GM19468 (cell line): ENCODE results near the gene INHBB.
"Not testable (repeated sequence)": the region's sequence is repeated elsewhere in the genome, so short reads cannot be mapped to it uniquely, and the experiment has no call there.

Experiments
- ATAC-seq: cut with Tn5 transposase; IDR thresholded peaks from one replicate; pipeline ENCODE4 v1.9.1; 2021; ENCODE audit warnings: mild to moderate bottlenecking, moderate library complexity, moderate number of reproducible peaks; ENCODE audit not compliant: unreplicated experiment; ENCODE audit errors: extremely low read depth

INHBB gene

DNA sequence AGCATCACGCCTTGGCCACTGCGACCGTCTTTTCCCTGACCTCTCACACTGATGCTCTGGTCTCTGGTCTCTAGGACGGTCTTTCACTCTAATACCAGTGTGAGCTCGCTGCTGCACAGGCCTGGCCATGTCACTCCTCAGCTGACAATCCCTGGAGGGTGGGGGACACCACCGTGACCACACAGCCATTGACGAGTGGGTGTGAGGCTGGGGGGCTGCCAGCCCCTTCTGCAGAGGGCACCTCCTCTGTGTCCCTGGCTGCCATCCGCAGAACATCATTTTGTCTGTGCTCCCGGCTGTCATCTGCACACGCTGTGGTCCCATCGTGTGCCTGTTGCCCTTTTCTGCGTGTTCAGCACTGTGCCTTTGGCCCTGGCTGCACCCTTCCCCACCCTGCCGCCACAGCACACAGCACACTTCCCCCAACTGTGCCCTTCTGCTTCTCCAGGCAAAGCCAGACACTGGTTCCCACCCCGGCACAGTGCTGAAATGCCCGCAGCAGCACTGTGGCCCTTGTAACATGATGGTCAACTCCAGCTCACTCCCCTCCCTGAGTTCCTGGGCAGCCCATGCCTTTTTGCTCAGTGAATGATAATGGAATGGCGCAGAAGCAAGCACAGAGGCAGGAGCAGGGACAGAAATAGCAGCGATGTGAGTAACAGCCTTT lies 30.4 kb upstream of the INHBB start:
- ATAC-seq = no peak

DNA sequence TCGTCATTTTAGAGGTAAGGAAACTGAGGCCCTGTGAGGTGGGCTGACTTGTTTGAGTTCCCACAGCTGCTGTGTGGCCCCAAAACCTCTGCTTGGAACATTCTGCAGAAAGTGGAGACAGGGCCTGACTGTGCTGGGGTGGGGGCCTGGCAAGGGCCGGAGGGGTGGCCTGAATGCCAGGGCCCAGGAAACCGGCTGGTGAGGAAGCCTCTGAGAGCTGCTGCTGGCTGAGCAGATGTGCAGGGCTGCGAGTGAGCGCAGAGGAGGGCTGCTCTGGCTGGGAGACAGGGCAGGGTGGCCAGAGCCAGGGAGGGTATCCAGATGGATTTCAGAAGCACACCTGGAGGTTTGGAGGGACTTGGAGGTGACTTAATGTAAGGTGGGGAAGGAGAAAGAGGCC lies 29.9 kb upstream of the INHBB start:
- ATAC-seq = no peak

DNA sequence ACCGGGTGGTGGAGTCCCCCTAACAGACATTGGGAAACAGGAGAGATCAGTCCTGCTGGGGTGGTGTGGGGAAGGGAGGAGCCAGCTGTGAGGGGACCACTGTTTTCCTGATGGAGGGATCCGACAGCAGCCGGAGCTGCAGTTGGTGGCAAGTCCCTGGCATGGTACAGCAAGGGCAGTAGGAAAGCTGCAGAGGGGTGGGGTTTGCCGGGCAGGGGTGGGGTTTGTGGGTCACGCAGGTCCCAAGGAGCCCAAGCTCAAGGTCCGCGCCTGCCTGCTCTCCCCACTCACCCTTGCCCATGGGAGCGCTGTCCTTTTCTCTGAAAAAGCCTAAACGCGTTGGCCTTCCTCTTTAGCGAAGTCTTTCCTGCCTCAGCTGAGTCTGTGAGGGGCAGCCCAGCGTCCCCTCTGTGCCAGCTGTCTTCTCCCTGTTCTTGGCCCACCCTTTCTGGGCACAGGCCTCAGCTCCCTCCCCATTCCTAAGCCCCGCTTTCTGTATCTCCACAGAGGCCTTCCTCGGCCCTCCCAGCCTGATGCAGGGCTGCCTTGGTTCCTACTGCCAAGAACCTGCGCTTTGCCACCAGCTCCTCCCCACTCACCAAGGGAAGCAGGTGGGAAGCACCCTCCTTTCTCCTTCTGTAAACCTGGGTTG lies 29.3 kb upstream of the INHBB start:
- no peak for ATAC-seq

DNA sequence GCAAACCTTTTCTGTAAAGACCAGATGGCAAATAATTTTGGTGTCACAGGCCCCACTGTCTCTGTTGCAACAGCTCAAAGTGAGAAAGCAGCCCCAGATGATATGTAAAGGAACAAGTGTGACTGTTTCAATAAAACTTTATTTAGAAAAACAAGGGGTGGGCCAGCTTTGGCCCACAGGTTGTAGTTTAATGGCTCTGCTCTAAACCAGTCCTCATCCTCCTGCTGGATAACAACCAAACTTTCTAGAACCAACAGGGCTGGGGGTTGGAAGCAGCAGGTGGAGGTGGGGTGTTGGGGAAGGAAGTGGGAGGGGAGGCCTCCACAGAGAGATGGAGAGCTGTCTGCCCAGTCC lies 28.8 kb upstream of the INHBB start:
- ATAC-seq = no peak

DNA sequence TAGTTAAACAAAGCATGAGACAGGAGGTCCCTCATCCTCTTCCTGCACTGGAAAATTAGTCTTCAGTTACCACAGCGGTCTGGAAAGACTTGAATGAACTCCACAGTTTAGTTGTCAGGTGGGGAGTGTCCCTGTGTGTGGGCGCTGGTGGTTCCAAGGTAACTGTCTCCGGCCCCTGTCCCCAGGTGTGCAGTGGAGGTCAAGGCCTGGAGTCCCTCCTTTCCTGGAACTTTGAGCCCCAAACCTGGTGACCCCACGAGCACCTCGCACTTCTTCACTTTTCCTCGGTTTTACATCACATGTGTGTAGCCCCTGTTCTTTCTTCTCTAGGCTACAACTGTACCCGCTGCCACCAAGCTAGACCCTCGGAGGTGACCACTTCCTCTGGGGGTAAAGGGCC lies 28.0 kb upstream of the INHBB start:
- ATAC-seq = no peak

DNA sequence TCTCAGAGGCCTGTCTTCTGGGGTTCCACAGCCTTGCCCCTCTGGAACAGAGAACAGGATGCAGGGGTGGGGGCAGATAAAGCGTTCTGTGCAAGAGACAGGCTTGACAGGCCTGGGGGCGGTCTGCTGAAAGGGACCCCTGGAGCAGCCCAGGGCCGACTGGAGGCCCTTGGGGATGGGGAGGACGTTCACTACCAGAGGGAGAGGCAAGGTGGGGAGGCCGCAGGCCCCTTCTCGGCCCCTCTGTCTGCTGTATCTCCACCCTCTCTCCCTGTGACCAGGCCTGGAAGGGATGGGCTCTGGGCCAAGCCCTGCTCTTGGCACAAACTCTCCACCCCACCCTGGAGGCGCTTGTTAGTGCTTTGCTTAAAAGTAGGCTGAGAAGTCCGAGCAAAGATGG lies 27.3 kb upstream of the INHBB start:
- no peak for ATAC-seq

DNA sequence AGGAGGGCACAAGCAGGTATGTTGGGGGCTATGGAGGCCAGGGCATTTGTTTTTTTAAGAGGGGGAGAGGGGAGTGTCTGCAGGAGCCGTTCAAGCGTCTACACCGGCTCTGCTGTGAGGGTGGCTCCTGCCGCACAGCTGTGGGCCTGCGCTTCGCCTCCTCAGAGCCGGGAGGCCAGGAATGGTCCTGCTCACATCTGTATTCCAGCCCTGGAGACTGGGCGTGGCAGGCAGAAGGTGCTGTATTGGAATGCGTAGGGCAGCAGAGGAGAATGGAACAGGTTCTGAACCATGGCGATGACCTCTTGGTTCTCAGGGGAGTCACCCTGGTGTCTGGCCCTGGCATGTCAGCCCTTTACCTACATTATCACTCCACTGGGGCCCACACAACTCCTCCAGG lies 26.8 kb upstream of the INHBB start:
- ATAC-seq = no peak

DNA sequence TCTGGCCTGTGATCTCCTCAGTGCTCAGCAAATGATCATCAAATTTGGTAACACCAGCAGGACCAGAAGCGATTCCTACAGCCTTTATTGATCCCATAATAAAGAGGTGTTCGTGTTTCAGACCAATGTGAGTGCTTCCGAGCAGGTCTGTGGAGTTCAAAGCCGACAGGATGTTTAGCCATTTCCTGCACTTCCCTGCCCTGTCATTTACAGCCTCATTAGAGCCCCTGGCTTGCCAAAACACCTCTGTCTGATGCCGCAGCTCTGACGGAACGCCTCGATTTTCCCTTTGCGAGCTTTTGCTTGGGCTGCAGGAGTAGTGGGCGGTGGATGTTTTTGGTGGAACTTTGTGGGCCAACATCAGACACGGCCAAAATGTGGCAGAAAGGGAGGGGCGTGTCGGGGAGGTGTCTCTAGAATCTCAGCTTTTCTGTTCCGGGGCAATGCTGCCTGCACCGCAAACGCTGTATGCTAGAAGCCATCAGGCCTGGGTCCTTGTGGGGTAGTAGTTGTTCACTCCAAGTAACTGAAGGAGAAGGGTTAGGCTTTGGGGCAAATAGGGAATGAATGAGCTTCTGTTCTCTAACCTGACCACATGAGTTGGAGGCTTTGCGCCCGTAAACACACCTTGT lies 26.1 kb upstream of the INHBB start:
- no peak for ATAC-seq

DNA sequence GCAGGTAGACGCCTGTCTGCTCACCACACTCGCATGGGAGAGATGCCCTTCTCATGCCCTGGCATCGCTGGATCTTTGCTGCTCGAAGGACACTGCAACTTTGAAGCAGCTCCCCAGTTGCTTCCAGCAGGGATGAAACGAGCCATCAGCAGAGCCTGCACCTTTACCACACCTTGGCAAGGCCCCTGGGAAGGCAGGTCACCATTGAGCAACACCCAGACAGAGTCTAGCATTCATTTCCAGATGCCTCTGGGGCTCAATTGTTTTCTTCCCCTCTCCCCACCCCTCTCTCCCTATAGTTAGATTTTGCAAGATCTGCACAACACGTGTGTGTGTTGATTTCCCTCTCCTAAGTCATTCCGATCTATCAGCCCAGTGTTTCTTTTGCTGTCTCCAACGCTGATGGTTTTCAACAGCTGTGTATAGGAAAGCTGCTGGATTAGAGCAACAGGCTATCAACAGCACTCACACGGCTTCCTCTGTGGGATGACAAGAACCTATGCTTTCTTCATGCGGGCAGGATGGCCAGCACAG lies 25.6 kb upstream of the INHBB start:
- no peak for ATAC-seq

DNA sequence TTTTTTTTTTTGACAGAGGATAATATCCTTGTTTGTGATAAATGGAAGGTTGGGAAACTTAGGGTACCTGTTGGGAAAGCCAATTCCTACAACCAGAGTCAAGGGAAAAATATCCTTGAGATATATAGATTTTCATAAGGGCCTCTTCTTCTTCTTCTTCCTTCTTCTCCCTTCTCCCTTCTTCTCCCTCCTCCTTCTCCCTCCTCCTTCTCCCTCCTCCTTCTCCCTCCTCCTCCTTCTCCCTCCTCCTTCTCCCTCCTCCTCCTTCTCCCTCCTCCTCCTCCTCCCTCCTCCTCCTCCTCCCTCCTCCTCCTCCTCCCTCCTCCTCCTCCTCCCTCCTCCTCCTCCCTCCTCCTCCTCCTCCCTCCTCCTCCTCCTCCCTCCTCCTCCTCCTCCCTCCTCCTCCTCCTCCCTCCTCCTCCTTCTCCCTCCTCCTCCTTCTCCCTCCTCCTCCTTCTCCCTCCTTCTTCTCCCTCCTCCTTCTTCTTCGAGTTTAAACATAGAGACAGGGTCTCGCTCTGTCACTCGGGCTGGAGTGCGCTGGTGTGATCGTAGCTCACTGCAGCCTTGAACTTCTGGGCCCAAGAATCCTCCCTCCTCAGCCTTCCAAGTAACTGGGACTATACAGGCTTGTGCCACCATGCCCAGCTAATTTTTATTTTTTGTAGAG lies 24.9 kb upstream of the INHBB start:
- not testable (repeated sequence) for ATAC-seq

DNA sequence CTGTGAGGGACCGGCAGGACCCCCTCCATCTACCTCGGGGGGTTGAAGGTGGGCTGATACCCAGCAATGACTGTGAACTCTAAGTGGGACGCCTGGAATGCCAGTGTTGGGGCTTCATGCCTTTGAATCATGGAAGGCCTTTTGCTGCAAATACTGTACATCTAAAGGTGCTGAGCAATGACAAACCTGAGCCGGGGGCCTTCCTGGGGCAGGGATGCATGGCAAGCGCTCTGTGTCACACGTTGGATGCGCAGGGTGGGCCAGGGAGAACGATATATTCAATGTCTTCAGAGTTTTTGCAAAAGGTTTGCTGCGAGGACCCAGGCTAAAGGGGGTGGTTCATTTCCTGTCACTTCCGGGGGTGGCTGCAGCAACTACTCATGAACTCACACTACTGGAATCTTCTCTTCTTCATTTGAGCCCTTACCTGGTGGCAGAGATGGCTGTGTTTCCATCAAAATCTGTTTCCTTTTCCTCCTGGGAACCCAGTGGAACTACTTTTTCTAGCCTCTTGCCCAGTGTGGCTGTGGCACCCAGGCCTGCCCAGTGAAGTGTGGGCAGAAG lies 24.1 kb upstream of the INHBB start:
- ATAC-seq = no peak

DNA sequence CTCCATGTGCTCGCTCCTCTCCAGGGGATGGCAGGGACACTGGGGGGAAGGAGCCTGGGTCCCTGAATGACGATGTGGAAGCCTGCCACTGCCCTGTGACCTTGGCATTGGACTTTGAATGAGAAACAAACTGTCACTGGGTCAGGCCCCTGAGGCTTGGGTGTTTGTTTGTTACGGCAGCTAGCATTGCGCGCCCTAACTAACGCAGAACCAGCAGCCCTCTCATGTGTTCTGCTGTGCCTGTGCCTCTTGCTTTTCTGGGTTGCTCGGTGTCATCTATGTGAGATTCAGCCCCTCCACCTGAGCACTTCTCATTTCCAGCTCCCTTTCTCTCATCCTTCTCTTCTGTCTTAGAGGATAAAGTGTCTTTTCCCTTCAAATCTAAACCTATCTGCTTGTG lies 23.6 kb upstream of the INHBB start:
- ATAC-seq = no peak

DNA sequence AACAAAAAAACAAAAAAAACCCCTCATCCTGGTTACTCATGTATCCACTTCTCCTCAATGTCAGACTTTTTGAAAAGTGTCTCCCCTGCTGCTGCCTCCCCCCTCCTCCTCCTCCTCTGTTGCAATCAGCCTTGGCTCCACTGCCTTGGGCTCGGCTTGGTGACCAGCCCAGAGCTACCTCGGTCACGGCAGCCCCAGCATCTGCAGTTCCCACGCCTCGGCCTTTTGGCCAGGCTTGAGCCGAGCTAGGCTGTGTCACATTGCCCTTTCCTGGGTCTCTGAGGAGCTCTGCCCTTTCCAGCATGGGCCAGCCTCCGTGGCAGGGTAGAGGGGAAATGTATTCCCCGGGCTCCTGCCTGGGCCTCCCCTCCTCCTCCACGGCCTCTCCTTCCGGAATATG lies 22.7 kb upstream of the INHBB start:
- no peak for ATAC-seq

DNA sequence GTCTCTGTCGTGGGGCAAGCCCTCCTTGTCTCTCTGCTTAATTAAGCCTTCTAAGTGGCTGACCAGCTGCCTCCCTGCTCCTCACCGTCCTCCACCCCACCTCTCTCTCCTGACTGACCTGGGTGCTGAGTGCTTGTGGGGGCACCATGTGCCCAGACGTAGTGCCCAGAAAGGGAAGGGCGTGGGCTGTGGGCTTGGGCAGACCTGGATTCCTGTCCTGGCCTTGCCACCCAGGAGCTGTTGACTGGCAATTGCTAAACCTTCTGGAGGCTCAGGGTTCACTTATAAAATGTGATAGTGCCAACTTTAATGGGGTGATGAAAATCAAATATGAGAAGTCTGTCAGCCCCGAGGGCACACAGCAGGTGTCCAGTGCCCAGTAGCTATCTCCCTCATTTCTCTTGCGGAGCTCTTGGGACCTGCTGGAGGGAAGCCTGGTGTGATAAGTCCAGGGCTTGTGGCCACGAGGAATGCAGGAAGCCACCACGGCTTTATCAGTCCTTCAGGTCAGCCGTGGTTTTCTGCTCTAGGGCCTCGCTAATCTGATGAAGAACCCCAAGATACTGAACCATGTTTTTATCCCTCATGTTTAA lies 22.0 kb upstream of the INHBB start:
- no peak for ATAC-seq

DNA sequence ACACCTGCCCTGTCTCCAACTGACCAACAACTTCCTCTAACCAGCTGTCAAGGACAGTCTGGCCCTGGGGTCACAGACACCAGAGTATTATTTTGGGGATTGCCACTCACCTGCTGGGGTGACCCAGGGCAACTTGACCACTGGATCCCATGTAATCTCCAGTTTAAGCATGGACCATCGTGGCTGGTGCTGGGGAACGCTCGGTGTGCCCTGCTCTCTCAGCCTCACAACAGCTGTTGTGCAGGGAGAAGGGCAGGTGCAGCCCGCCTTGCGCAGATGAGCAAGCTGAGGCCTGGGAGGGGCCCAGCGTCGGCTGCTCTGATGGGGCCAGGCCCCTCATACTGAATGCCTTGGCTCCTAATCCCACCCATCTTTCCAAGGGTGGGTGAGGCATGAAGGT lies 21.0 kb upstream of the INHBB start:
- no peak for ATAC-seq

DNA sequence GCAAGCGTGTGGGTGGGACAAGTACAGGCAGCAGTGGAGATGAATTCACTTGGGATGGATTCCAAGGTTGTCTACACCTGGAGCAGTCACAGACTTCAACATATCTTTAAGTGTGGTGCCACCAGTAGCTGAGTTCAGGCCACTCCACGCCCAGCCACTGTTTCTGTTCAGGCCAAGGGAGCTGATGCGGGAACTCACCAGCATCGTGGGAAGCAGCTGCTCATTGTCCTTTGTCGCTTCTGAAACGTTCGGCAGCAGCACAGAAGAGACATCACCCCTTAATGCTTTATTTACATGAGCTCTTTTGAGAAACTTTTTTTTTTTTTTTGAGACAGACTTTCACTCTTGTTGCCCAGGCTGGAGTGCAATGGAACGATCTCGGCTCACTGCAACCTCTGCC lies 19.9 kb upstream of the INHBB start:
- ATAC-seq = no peak

DNA sequence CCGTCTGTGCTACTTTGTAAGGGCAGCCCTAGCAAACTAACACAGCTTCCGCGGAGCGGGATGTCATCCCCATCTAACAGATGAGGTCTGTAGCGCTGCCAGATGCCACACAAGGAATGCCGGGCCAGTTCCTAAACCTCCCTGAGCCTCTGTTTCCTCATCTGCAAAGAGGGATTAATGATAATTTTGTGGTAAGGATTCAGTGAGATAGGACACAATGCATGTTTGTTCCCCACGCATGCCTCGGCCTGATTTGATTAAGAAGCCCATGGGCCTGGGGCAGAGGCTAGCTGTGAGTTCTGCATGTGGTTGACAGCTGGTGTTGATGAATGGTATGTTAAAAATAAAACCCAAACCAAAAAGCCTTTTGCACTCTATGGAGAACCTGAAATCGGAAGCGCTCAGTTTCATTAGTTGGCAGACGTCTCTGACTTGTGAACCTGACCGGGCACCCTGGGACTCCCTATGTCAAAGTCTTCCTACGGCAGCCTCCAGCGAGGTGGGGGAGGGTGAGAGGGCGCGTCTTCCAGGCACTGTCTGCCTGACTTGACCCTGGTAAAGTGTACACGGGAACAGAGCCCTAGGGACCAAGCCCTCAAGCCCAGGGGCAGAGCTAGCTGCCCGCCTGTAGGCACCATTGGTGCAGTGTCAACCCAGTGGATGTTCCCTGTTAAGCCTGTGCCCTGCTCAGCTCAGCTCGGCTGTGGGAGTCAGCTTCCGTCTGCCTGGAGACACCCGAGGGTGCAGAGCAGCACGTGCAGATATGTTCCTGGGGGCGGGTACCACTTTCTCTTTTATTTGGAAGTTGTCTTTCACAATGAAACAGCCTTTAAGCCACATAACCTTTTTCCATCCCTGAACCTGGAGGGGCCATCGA lies 14.8 kb upstream of the INHBB start:
- no peak for ATAC-seq

DNA sequence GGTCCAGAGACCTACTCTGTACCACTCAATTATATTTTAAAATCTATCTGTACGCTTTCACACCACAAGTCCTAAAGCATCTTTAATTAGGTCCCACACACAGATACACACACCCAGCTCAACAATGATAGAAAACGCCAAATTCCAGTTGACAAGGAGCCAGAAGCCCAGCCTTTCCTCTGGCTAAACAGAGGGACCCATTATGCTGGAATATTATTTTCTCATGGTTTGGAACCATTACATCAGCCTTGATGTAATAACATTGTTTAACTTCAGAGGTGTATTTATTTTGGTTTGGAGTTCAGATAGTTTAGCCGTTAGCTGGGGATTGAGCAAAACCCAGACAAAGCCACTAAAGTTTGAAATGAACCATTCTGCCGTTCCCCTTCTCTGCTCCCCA lies 14.0 kb upstream of the INHBB start:
- no peak for ATAC-seq

DNA sequence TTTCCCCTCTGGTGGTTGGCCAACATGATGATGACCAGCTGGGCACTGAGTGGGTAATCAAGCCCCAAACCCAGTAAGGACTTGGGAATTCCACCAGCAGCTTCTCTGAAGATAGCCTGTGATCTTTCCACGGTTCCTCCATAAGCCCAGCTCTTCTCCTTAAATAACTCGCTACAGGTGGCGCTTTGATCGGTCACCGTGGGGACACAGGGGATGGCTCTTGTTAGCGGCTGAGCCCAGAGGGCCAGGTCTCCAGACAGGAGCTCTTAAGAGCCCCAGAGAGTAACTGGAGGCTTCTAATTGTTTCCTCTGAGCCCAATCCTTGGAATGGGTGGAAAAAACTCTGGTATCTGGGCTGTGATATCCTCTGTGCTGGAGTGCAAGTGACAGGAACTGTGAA lies 13.6 kb upstream of the INHBB start:
- ATAC-seq = no peak

DNA sequence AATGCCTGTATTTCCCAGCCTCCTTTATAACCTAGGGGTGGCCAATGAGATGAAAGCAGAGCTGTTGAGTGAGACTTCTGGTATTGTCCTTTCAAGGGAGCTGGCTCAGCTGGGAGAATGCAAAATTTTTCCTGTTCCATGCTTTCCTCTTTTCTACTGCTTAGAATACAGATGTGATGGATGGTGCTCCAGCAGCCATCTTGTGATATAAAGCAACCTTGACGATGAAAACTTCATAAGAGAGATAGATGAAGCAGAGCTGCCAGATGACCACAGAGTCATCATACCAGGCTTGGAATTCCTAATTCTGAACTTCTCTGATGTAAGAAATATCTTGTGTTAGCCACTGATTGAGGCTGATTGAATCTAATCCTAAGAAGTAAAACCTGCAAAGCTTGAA lies 11.9 kb upstream of the INHBB start:
- ATAC-seq = no peak
